HG03108 (cell line): ENCODE results near the gene RRAS2.
"Not testable (repeated sequence)": the region's sequence is repeated elsewhere in the genome, so short reads cannot be mapped to it uniquely, and the experiment has no call there.

ENCODE experiments used
- ATAC-seq: cut with Tn5 transposase; IDR thresholded peaks from one replicate; pipeline ENCODE4 v1.9.1; 2021; ENCODE audit warnings: moderate library complexity; ENCODE audit not compliant: unreplicated experiment

Gene RRAS2

GRCh38 chr11:14308897-14309387 is 50.0 kb downstream of the RRAS2 start:
- ATAC-seq: no peak

- ATAC-seq: peak; percentile 31
Observed at GRCh38 chr11:14308114-14308896, 50.7 kb downstream of the RRAS2 start.

DNA sequence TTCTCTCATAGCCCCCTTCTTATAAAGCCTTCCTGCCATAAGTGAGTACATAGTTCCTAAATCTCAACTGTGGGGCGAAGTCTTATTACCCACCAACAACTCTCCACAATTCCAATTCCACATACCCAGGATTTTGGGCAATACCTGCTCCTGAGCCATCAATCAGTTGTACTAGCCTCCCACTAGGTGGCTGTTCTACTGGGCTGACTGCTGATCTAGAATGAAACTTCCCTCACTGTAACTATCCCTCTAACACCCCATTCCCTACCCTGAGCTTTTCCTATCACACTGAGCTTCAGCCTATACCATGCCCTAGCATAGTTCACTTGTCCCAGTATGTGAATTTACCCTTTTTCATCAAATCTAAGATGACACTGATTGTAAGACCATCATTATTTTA is 52.5 kb downstream of the RRAS2 start:
- no peak for ATAC-seq

DNA sequence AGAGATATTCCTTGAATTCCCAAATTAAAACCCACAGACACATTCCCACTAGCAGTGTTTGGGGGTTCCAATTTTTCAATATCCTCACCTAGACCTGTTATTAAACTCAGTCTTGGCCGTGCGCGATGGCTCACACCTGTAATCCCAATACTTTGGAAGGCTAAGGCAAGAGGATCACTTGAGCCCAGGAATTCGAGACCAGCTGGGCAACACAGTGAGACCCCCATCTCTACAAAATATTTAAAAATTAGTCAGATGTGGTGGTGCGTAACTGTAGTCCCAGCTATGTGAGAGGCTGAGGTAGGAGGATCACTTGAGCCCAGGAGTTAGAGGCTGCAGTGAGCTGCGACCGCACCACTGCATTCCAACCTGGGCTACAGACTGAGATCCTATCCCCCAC is 53.3 kb downstream of the RRAS2 start:
- no peak for ATAC-seq

DNA sequence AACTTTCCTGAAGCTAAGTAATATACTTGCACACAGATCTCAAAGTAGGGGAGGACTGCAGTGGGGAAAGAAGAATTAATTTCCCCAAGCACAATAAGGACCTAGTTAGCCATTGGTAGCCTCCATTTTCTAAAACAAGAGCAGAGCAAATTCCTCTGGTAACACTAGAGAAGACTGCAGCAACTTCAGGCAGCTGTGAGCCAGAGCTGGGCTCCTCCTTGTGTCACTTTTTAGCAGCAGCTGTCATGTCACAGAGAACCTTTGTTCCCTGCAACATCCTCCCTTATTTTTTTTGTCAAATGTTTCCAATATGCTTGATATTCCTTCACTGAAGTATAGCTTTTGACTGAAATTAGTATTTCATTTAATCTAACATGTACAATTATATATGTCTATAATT is 54.4 kb downstream of the RRAS2 start:
- ATAC-seq: no peak

GRCh38 chr11:14300661-14301304 is 58.2 kb downstream of the RRAS2 start:
- ATAC-seq: peak; percentile 77

GRCh38 chr11:14299921-14300320 is 59.1 kb downstream of the RRAS2 start:
- ATAC-seq: no peak

- ATAC-seq: no peak
Observed at GRCh38 chr11:14290422-14290821, 68.6 kb downstream of the RRAS2 start.

GRCh38 chr11:14288189-14288935 is 70.6 kb downstream of the RRAS2 start:
- no peak for ATAC-seq

GRCh38 chr11:14278869-14279268 is 80.1 kb downstream of the RRAS2 start:
- ATAC-seq: not testable (repeated sequence)

- no peak for ATAC-seq
Observed at GRCh38 chr11:14275076-14275475, 83.9 kb downstream of the RRAS2 start.

DNA sequence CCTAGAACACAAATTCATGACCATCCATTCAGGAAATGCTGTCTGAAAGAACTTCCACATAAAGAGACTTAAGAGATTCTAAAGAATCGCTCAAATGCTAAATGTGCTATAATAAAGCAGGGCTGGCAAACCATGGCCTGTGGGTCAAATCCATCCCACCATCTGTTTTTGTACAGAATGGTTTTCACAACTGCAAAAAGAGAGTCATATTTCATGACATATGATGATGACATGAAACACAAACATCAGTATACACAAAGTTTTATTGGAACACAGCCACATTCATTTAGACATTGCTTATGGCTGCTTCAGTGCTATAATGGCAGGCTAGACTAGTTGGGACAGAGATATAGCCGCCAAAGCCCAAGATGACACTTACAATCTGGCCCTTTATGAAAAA is 85.1 kb downstream of the RRAS2 start:
- no peak for ATAC-seq

GRCh38 chr11:14270690-14271542 is 88.1 kb downstream of the RRAS2 start:
- ATAC-seq: peak; percentile 56

DNA sequence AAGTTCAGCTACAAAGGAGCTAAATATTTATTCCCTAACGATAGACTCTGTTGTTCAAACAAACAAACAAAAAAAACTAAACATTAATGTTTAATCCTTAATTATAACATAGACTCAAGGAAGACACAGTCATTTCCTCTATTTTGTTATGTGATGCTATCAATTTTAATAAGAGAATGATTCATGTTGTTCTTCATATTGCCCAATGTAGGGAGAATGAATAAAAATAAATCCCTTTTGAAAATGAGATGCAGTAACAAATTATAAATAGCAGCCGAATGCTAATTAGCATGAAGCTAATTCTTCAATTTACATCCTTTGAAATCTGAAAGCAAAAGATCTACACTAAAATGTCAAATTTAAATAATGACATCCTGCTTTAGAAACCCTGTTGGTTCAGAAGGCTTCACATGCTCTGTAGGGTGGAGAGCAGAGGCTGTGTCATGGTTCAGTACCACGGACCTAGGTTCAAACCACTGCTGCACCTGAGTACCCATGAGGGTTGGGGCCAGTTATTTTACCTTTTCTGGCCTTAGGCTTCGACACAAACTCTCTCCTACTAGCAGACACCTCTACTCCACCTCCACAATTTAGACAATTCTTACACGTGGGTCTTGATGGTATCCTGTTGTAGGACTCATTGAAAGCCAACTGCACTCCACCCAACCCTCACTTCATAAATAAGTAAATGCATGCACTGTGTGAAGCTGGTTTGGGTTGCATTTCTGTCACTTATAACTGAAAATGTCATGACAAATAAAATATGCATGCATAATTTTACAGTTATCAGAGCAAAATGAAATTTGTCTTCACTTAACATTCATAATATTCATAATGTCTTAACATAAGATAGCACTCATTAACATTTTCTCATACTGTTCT is 89.0 kb downstream of the RRAS2 start:
- ATAC-seq: no peak

- no peak for ATAC-seq
Observed at GRCh38 chr11:14267861-14268635, 90.9 kb downstream of the RRAS2 start.

- no peak for ATAC-seq
Observed at GRCh38 chr11:14266622-14267021, 92.4 kb downstream of the RRAS2 start.

- ATAC-seq: no peak
Observed at GRCh38 chr11:14264966-14265365, 94.0 kb downstream of the RRAS2 start.

- ATAC-seq: no peak
Observed at GRCh38 chr11:14262271-14262846, 96.6 kb downstream of the RRAS2 start.

GRCh38 chr11:14261066-14261465 is 97.9 kb downstream of the RRAS2 start:
- ATAC-seq: no peak
